ENCODE measurements around the gene POLR2C. TPM values are rescaled to one million over a fixed set of nuclear protein-coding genes. Genes with fewer than 3 reads are reported as not detected.

The POLR2C gene
- total and polyA plus RNA-seq, 2 of the 13 experiments (the other 11 are each of a cell fraction or from before 2014, with no cell fraction given), result 104 to 216 TPM

- WGBS (ENCODE audit: low lambda C conversion rate), result 97% methylated on average over 10 of the region's 10 CpGs
- no peak overlapping the region for H3K4me2 ChIP-seq (ENCODE audit: low read depth, low read length)
- H3K27ac ChIP-seq (ENCODE audit: extremely low read length, insufficient read depth, low read length), result no peak overlapping the region
- H3K9ac ChIP-seq (ENCODE audit: insufficient read depth, low read depth, low read length), result no peak overlapping the region
- no peak overlapping the region for H2AFZ ChIP-seq (ENCODE audit: low read length)
- CTCF ChIA-PET (ENCODE audit: low intra/inter-chr PET ratio, low total read pairs), result no interaction called here
- peaks cover 14% of the 10 kb centered on the region for H3K4me1 ChIP-seq (ENCODE audit: insufficient read depth, low read length)
- H3K79me2 ChIP-seq (ENCODE audit: insufficient read depth, low read length), result peaks cover 7% of the 10 kb centered on the region
- intact Hi-C loops (cut with micrococcal nuclease; ENCODE audit: unreplicated experiment), result no loop called here
- in situ Hi-C loops (cut with HindIII; ENCODE audit: extremely low pct_ligation_motif_present, low pct_unique_long_range_greater_than_20kb), result no loop called here
- peaks cover 39 to 62% of the 10 kb centered on the region in 2 experiments for H3K36me3 ChIP-seq (replicated peaks in 1 of 2; ENCODE audit: control insufficient read depth in 1 of 2, insufficient read depth in 2 of 2, low read length in 2 of 2)
- POLR2A ChIA-PET, result interaction anchor here (1.0 kb wide), 1 partner anchor 10 kb away, joined by 3 read pairs; the partner anchor contains the start of gene POLR2C
- FAIRE-seq, result no peak
- no peaks in the 10 kb centered on the region for H3K9me3 ChIP-seq (ENCODE audit: low read length)
- ATAC-seq, result no peak
- H3K27me3 ChIP-seq (ENCODE audit: control insufficient read depth in 1 of 2, insufficient read depth in 2 of 2, low read length in 2 of 2), result no peaks in the 10 kb centered on the region; a peak in 1 of 5 replicates
- TF ChIP-seq ISX (CRISPR knock-in tag; conservative IDR thresholded peaks at IDR 0.05) (no peak), ZNF766 (CRISPR knock-in tag; IDR thresholded peaks at IDR 0.05; ENCODE audit: borderline replicate concordance) (no peak), TFAP4 (IDR thresholded peaks at IDR 0.05; ENCODE audit: borderline replicate concordance, low read depth) (no peak), ZFP37 (CRISPR knock-in tag; IDR thresholded peaks at IDR 0.05; ENCODE audit: borderline replicate concordance) (no peak), ZFY (CRISPR knock-in tag; IDR thresholded peaks at IDR 0.05) (no peak), FOXA1 (IDR thresholded peaks at IDR 0.05) (no peak), FOXA1 (CRISPR knock-in tag; IDR thresholded peaks at IDR 0.05) (no peak), ZNF367 (CRISPR knock-in tag; IDR thresholded peaks at IDR 0.05; ENCODE audit: borderline replicate concordance) (no peak), ZBTB43 (CRISPR knock-in tag; conservative IDR thresholded peaks at IDR 0.05) (no peak)
- H4K20me1 ChIP-seq (ENCODE audit: insufficient read depth, low read length), result no peaks in the 10 kb centered on the region
- DNase-seq (ENCODE audit: low spot score), result no peak
- BruUV-seq (replicated peaks), result no TSS peak
- H3K4me3 ChIP-seq (replicated peaks in 1 of 3; ENCODE audit: insufficient read depth in 1 of 3, low read depth in 2 of 3, low read length in 3 of 3), result no peak overlapping the region
Observed at GRCh38 chr16:57452021-57452420, 10.5 kb upstream of the POLR2C start.
